ENCODE data around the gene SLC39A13.

Gene SLC39A13

GRCh38 chr11:47435687-47436086 is 27.3 kb downstream of the SLC39A13 start:
- no peak for TF ChIP-seq CTCF (IDR thresholded peaks at IDR 0.05)
- no peak for DNase-seq
- H3K4me1 ChIP-seq, result peaks cover 0 to 3% (median 0%) of the 10 kb centered on the region in 4 donors

GRCh38 chr11:47436726-47437125 is 28.3 kb downstream of the SLC39A13 start:
- Histone ChIP-seq H3K27ac (no peak overlapping the region), H3K9me3 (no peaks in the 10 kb centered on the region), H3K36me3 (no peaks in the 10 kb centered on the region), H3K4me1 (peaks cover 0 to 3% (median 0%) of the 10 kb centered on the region in 4 donors), H3K4me3 (no peak overlapping the region), H3K27me3 (no peaks in the 10 kb centered on the region)
- DNase-seq, result no peak
- intact Hi-C loops (cut with DNase I; ENCODE audit: low total_unique reads), result no loop called here
- no peak for TF ChIP-seq CTCF (IDR thresholded peaks at IDR 0.05)

More at GRCh38 chr11:47435687-47436086, 27.3 kb downstream of the SLC39A13 start:
- intact Hi-C loops (cut with DNase I; ENCODE audit: low total_unique reads), result no loop called here
- H3K4me3 ChIP-seq, result no peak overlapping the region
- H3K9me3 ChIP-seq, result no peaks in the 10 kb centered on the region
- H3K27me3 ChIP-seq, result no peaks in the 10 kb centered on the region
- H3K27ac ChIP-seq, result no peak overlapping the region
- no peaks in the 10 kb centered on the region for H3K36me3 ChIP-seq

GRCh38 chr11:47437218-47437745 is 28.9 kb downstream of the SLC39A13 start:
- no peak for TF ChIP-seq CTCF (IDR thresholded peaks at IDR 0.05)
- no peak overlapping the region for H3K4me3 ChIP-seq
- H3K36me3 ChIP-seq, result no peaks in the 10 kb centered on the region
- intact Hi-C loops (cut with DNase I; ENCODE audit: low total_unique reads), result no loop called here
- H3K9me3 ChIP-seq, result no peaks in the 10 kb centered on the region
- no peak for DNase-seq
- H3K4me1 ChIP-seq, result peaks cover 0 to 3% (median 0%) of the 10 kb centered on the region in 4 donors
- no peak overlapping the region for H3K27ac ChIP-seq
- H3K27me3 ChIP-seq, result no peaks in the 10 kb centered on the region

GRCh38 chr11:47437746-47438418 is 29.5 kb downstream of the SLC39A13 start:
- no peak for DNase-seq
- Histone ChIP-seq H3K27me3 (no peaks in the 10 kb centered on the region), H3K27ac (no peak overlapping the region)

GRCh38 chr11:47438721-47439120 is 30.3 kb downstream of the SLC39A13 start:
- intact Hi-C loops (cut with DNase I; ENCODE audit: low total_unique reads), result no loop called here
- no peak for TF ChIP-seq CTCF (IDR thresholded peaks at IDR 0.05)
- Histone ChIP-seq H3K27me3 (no peaks in the 10 kb centered on the region), H3K27ac (no peak overlapping the region), H3K4me1 (peaks cover 0 to 3% (median 0%) of the 10 kb centered on the region in 4 donors), H3K4me3 (no peak overlapping the region), H3K36me3 (no peaks in the 10 kb centered on the region), H3K9me3 (no peaks in the 10 kb centered on the region)
- no peak for DNase-seq

More at GRCh38 chr11:47437746-47438418, 29.5 kb downstream of the SLC39A13 start:
- Histone ChIP-seq H3K4me1 (peaks cover 0 to 3% (median 0%) of the 10 kb centered on the region in 4 donors), H3K9me3 (no peaks in the 10 kb centered on the region), H3K36me3 (no peaks in the 10 kb centered on the region), H3K4me3 (no peak overlapping the region)
- no peak for TF ChIP-seq CTCF (IDR thresholded peaks at IDR 0.05)
- intact Hi-C loops (cut with DNase I; ENCODE audit: low total_unique reads), result no loop called here
